Testis (tissue), 2 donors: ENCODE results near the gene C20orf96.

ENCODE experiments used
- POLR2A ChIP-seq: fragments of 450-650 bp; IDR thresholded peaks from one replicate; pipeline ENCODE4 v1.6.1; 2017; ENCODE audit warnings: antibody characterized with exemption, mild to moderate bottlenecking, moderate library complexity
- TF ChIP-seq, protein P1 (sequence below), 3 experiments: fragments of 450-650 bp in 2 of 3; fragments of 200-600 bp in 1 of 3; sonication (generic) in 1 of 3; IDR thresholded peaks; one replicate each; pipeline ENCODE4 v1.5.1; 2016 to 2019; ENCODE audit warnings: antibody characterized with exemption in 3 of 3, mild to moderate bottlenecking in 2 of 3, moderate library complexity in 1 of 3

DNA sequence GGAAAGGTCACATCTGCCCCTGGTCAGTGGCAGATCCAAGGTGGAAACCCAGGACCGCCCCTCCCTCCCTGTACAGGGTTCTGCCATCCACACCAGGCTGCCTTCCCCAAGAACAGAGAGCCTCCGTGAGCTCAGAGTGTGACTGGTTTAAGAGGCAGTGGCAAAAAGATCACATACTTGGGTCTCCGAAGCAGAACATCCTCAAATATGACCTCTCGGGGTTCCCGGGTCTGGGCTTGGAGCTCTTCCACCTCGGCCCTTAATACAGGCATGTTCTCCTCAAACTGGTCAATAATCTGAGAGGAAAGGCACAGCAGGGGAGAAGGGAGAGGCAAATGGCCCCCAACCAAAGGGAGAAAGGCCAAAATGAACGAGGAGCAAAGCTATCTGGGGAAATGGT, 14.8 kb downstream of the C20orf96 start:
- TF ChIP-seq, protein P1, sequence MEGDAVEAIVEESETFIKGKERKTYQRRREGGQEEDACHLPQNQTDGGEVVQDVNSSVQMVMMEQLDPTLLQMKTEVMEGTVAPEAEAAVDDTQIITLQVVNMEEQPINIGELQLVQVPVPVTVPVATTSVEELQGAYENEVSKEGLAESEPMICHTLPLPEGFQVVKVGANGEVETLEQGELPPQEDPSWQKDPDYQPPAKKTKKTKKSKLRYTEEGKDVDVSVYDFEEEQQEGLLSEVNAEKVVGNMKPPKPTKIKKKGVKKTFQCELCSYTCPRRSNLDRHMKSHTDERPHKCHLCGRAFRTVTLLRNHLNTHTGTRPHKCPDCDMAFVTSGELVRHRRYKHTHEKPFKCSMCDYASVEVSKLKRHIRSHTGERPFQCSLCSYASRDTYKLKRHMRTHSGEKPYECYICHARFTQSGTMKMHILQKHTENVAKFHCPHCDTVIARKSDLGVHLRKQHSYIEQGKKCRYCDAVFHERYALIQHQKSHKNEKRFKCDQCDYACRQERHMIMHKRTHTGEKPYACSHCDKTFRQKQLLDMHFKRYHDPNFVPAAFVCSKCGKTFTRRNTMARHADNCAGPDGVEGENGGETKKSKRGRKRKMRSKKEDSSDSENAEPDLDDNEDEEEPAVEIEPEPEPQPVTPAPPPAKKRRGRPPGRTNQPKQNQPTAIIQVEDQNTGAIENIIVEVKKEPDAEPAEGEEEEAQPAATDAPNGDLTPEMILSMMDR (IDR thresholded peaks at IDR 0.05), result no peak
- no peak for TF ChIP-seq POLR2A
